ENCODE measurements around the gene FAM209B.

DNA sequence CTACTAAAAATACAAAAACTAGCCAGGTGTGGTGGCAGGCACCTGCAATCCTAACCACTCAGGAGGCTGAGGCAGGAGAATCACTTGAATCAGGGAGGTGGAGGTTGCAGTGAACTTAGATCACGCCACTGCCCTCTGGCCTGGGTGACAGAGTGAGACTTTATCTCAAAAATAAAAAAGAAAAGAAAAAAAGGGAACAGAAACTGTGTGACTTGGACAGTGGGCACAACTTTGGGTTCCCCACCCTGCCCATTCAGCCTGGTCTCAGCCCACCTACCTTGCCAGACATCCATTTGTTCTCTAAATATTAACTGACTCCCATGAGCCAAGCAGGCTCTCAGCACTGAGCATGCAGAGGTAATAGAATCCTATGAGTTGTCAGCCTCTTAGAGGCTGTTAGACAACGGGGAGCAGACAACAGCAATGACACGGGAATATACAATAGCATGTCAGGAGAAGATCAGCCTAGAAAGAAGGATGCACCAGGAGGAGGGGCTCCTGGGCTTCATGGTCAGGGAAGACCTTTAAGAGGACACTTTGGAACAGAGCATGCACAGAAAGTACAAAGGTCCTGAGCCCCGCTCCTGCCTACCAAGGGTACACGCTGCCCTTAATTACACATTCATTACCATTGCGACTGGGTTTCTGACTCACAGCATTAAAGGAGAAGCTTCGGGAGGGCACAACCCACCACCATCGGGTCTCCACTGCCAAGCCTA is 20.0 kb downstream of the FAM209B start:
- TF ChIP-seq CTCF (IDR thresholded peaks at IDR 0.05; ENCODE audit: low read length) (no peak), EZH2 (IDR thresholded peaks at IDR 0.05; ENCODE audit: borderline replicate concordance, low read length) (no peak)

Data from OCI-LY1 (cell line).